Psoas muscle (tissue), 8 donors: ENCODE data around the gene CAPN2. TPM values are rescaled to one million over a fixed set of nuclear protein-coding genes. Genes with fewer than 3 reads are reported as not detected.

ENCODE experiments used
- ATAC-seq, 4 donors: fragments of 200-7000 bp; cut with Tn5 transposase; one replicate each; pipeline ENCODE4 v1.9.1; 2020; ENCODE audit warnings: moderate library complexity in 3 of 4, mild to moderate bottlenecking in 2 of 4
- DNase-seq, 2 donors: peaks; one replicate each; pipeline ENCODE4 v3.0.0-alpha.2; 2020
- H3K27ac ChIP-seq: fragments of 200-600 bp; one replicate; pipeline ENCODE4 v1.8.0; 2022
- H3K27me3 ChIP-seq, 3 donors: fragments of 200-600 bp in 1 of 3; one replicate each; pipeline versions ENCODE4 v1.6.1 to v1.8.0; 2013 to 2022; ENCODE audit warnings: low read length in 2 of 3, mild to moderate bottlenecking in 2 of 3, moderate library complexity in 1 of 3; ENCODE audit not compliant: insufficient read depth in 3 of 3
- H3K36me3 ChIP-seq, 2 donors: fragments of 200-600 bp in 1 of 2; one replicate each; pipeline versions ENCODE4 v1.6.1 to v1.8.0; 2013 to 2022; ENCODE audit warnings: low read depth in 1 of 2, mild to moderate bottlenecking in 1 of 2, moderate library complexity in 1 of 2; ENCODE audit not compliant: insufficient read depth in 1 of 2
- H3K4me1 ChIP-seq: fragments of 200-600 bp; one replicate; pipeline ENCODE4 v1.8.0; 2022
- H3K4me3 ChIP-seq: fragments of 200-600 bp; one replicate; pipeline ENCODE4 v1.8.0; 2022; ENCODE audit warnings: mild to moderate bottlenecking
- H3K9me3 ChIP-seq: fragments of 200-600 bp; one replicate; pipeline ENCODE4 v1.8.0; 2022
- CTCF ChIP-seq: fragments of 200-600 bp; IDR thresholded peaks from one replicate; pipeline ENCODE4 v1.8.0; 2022; ENCODE audit warnings: antibody characterized with exemption
- WGBS, 3 donors: extraction: QIAGEN DNeasy Blood & Tissue Kit; methylation state at CpG; one replicate each; pipeline versions ENCODE4 v1.1.6 to v1.1.7; 2013; 5-methylcytosine and 5-hydroxymethylcytosine counted together
- intact Hi-C, 2 donors: fragments of 100-400 bp; cut with DNase I; formaldehyde crosslinking; loops; one replicate each; pipeline versions ENCODE4 v1.11.0 to v1.14.2; 2022
- polyA plus RNA-seq, 3 donors: library from polyadenylated mRNA; stranded (reverse); fragments of 200-250 nt; gene quantifications; one replicate each; pipeline ENCODE4 v1.2.3, GENCODE V29; 2013
- total RNA-seq, 4 donors: library from RNA; stranded (reverse); fragmentation: NEBNext Ultra II Directional in 2 of 4; extraction: Animal tissue kit (Norgen Biotek cat#: 25700) in 2 of 4; gene quantifications; one replicate each; pipeline versions ENCODE4 v1.2.1 to v1.2.4, GENCODE V29; 2021 to 2023
- donor health status: healthy with polysubstance abuse.
- donor health status: DM: no; HTN: no; CAD: no; lungs with moderate emphysema.
- donor health status: Bipolar disorder and iron deficiency.
- donor health status: healthy.
- donor health status: DM: yes; HTN: yes; CAD: no.
- donor health status: DM: no; HTN: no; CAD: no.
- donor health status: DM: no; HTN: no; CAD: no.
- donor health status: DM: yes; HTN: yes; CAD: no.

The CAPN2 gene
- total and polyA plus RNA-seq, 7 donors, result 47.6 to 157 (median 105) TPM

DNA sequence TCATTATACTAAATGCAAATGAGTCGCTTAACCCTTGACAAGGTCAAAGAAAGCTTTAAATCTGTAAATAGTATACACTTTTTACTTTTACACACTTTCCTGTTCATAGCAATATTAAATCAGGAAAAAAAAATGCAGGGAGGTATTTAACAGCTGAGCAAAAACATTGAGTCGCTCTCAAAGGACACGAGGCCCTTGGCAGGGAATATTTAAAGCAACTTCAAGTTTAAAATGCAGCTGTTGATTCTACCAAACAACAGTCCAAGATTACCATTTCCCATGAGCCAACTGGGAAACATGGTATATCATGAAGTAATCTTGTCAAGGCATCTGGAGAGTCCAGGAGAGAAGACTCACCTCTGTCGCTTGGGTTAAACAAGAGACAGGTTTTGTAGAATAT is 62.7 kb downstream of the CAPN2 start:
- intact Hi-C loops, result no loop called here

DNA sequence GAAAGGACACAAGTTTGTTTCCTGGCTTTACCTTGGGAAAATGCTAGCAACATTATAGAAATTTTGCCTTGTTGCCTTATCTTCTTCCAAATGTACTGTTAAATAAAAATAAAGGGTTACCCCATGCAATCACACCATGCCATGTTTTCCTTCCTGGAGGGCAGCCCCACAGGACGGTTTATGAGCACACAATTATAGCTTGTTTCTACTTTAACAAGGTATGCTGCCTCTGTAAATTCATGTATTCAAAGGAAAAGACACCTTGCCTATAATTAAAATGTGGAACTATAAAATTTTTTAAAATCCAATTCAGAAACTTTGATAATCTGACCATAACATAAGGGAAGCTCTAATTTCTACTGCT is 63.4 kb downstream of the CAPN2 start:
- Histone ChIP-seq H3K27me3 (no peaks in the 10 kb centered on the region), H3K36me3 (peaks cover 13 to 100% of the 10 kb centered on the region in 2 donors), H3K9me3 (no peaks in the 10 kb centered on the region), H3K4me1 (peaks cover 4% of the 10 kb centered on the region), H3K27ac (no peak overlapping the region), H3K4me3 (no peak overlapping the region)
- intact Hi-C loops, result no loop called here
- DNase-seq (no peak), ATAC-seq (no peak)
- no peak for TF ChIP-seq CTCF
- WGBS, 3 donors, result 71 to 83% (median 78%) methylated on average over 1 of the region's 1 CpG

More for the DNA sequence above, 62.7 kb downstream of the CAPN2 start:
- H3K27me3 ChIP-seq, result no peaks in the 10 kb centered on the region
- no peak overlapping the region for H3K4me3 ChIP-seq
- 40 to 49% (median 46%) methylated on average over 4 of the region's 4 CpGs for WGBS, 3 donors
- no peak overlapping the region for H3K27ac ChIP-seq
- H3K36me3 ChIP-seq, result peaks cover 16 to 100% of the 10 kb centered on the region in 2 donors
- H3K4me1 ChIP-seq, result peaks cover 4% of the 10 kb centered on the region
- DNase-seq (no peak), ATAC-seq (peak in 1 of 4 donors; percentile 63)
- no peaks in the 10 kb centered on the region for H3K9me3 ChIP-seq
- TF ChIP-seq CTCF, result no peak

DNA sequence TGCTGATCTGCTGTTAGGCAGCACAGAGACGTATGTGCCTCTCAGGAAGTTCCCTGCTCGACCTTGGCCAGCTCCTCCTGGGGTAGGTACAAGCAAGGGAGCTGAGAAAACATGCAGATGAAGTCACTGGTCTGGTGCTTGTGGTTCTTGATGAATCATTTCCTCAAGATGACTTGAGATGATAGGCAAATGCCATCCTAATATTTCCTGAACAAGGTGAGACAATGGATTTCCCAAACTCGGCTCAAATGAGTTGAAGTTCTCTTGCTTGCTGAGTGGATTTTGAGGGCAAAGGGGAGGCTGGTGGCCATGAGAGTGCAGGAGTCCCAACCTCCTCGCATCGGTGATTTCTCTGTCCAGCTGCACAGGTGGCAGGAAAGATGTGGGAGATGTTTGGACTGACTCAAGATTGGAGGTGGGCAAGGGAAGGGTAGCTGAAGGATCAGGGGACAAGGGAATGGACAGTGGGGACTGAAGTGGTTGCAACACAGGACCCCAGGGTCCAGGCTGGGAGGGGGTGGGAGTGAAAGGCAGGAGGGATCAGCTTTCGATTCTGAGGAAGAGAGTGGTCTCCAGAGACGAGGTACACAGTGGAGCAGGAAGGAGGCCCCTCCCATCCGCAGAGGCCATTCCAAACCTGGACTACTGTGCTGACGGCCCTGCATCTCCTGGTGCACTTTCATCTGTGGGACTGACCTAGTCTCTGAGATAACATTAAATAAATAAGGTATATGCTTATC is 63.9 kb downstream of the CAPN2 start:
- no peak for DNase-seq
- Histone ChIP-seq H3K9me3 (no peaks in the 10 kb centered on the region), H3K36me3 (peaks cover 9 to 99% of the 10 kb centered on the region in 2 donors), H3K4me1 (peaks cover 3% of the 10 kb centered on the region), H3K4me3 (no peak overlapping the region), H3K27me3 (no peaks in the 10 kb centered on the region), H3K27ac (no peak overlapping the region)
- ATAC-seq, result peak in 3 of 4 donors; percentile 20 to 51 (median 45)
- TF ChIP-seq CTCF, result no peak
- intact Hi-C loops, result no loop called here
- WGBS, 3 donors, result 62 to 66% (median 65%) methylated on average over 9 of the region's 9 CpGs

GRCh38 chr1:223776826-223777454 is 64.6 kb downstream of the CAPN2 start:
- intact Hi-C loops, result no loop called here
- H3K27me3 ChIP-seq, result no peaks in the 10 kb centered on the region
- no peak for DNase-seq
- H3K27ac ChIP-seq, result no peak overlapping the region
- ATAC-seq, result no peak
- TF ChIP-seq CTCF, result no peak
- peaks cover 6 to 99% of the 10 kb centered on the region in 2 donors for H3K36me3 ChIP-seq
- H3K9me3 ChIP-seq, result no peaks in the 10 kb centered on the region
- H3K4me1 ChIP-seq, result no peaks in the 10 kb centered on the region
- 88 to 90% (median 88%) methylated on average over 10 of the region's 10 CpGs for WGBS, 3 donors
- no peak overlapping the region for H3K4me3 ChIP-seq
